ENCODE measurements around the gene HHIPL1. TPM values are rescaled to one million over a fixed set of nuclear protein-coding genes. Genes with fewer than 3 reads are reported as not detected.

Gene HHIPL1
- total RNA-seq, 1 experiment from 2014 or later = 2.1 TPM

- Histone ChIP-seq H3K36me3 (ENCODE audit: control insufficient read depth, insufficient read depth, low read length) (no peaks in the 10 kb centered on the region), H3K4me3 (ENCODE audit: low read depth in 2 of 2, low read length in 2 of 2) (no peak overlapping the region), H3K9me3 (ENCODE audit: control insufficient read depth, insufficient read depth, low read depth, low read length) (no peaks in the 10 kb centered on the region), H3K4me1 (ENCODE audit: control insufficient read depth, insufficient read depth, low read length) (no peaks in the 10 kb centered on the region), H3K27me3 (ENCODE audit: control insufficient read depth, insufficient read depth, low read length) (no peaks in the 10 kb centered on the region), H3K27ac (ENCODE audit: low read length) (no peak overlapping the region)
- ChIA-PET POLR2A (interaction anchor here (0.6 kb wide), 1 partner anchor 81 kb away, joined by 3 read pairs; no protein-coding TSS in a partner anchor), CTCF (no interaction called here)
- intact Hi-C loops (cut with micrococcal nuclease; ENCODE audit: unreplicated experiment) (no loop called here), in situ Hi-C loops (cut with HindIII; ENCODE audit: low pct_unique_long_range_greater_than_20kb, low sequenced_read_pairs) (no loop called here)
- DNase-seq (ENCODE audit: low read depth, low spot score) (no peak), ATAC-seq (no peak)
- no peak for TF ChIP-seq CTCF (IDR thresholded peaks at IDR 0.05)
- TF ChIP-seq REST (IDR thresholded peaks at IDR 0.05; ENCODE audit: insufficient read depth in 1 of 2, low read depth in 2 of 2, low read length in 1 of 2) = no peak
- TF ChIP-seq SIN3A (IDR thresholded peaks at IDR 0.05; ENCODE audit: borderline replicate concordance, insufficient read depth, low read depth, low read length) = no peak
- TF ChIP-seq POLR2AphosphoS5 (IDR thresholded peaks at IDR 0.05; ENCODE audit: low read depth, low read length) = no peak
- no peak for TF ChIP-seq TCF7L2 (IDR thresholded peaks at IDR 0.05; ENCODE audit: low read depth, low read length)
- BruUV-seq (replicated peaks) = no TSS peak
Observed at GRCh38 chr14:99612738-99613330, 32.1 kb upstream of the HHIPL1 start.

GRCh38 chr14:99615497-99616157, 29.3 kb upstream of the HHIPL1 start:
- BruUV-seq (replicated peaks) = no TSS peak
- no peaks in the 10 kb centered on the region for H3K36me3 ChIP-seq (ENCODE audit: control insufficient read depth, insufficient read depth, low read length)
- intact Hi-C loops (cut with micrococcal nuclease; ENCODE audit: unreplicated experiment) = no loop called here
- ChIA-PET POLR2A (no interaction called here), CTCF (interaction anchor here (0.5 kb wide), 1 partner anchor 10 kb away, joined by 4 read pairs; no protein-coding TSS in a partner anchor)
- no peak overlapping the region for H3K27ac ChIP-seq (ENCODE audit: low read length)
- no peaks in the 10 kb centered on the region for H3K9me3 ChIP-seq (ENCODE audit: control insufficient read depth, insufficient read depth, low read depth, low read length)
- DNase-seq (ENCODE audit: low read depth, low spot score) = no peak
- H3K27me3 ChIP-seq (ENCODE audit: control insufficient read depth, insufficient read depth, low read length) = no peaks in the 10 kb centered on the region
- TF ChIP-seq CTCF (IDR thresholded peaks at IDR 0.05) = no peak
- in situ Hi-C loops (cut with HindIII; ENCODE audit: low pct_unique_long_range_greater_than_20kb, low sequenced_read_pairs) = no loop called here
- no peak overlapping the region for H3K4me3 ChIP-seq (ENCODE audit: low read depth in 2 of 2, low read length in 2 of 2)
- no peaks in the 10 kb centered on the region; the same call in 1 of the 2 replicates for H3K4me1 ChIP-seq (ENCODE audit: control insufficient read depth, insufficient read depth, low read length)
- ATAC-seq = no peak
